Ishikawa (cell line): ENCODE data around the gene TEAD1.

Source experiments
- RAD21 ChIP-seq: IDR thresholded peaks from 2 replicates; pipeline ENCODE4 v1.6.1; 2012; ENCODE audit warnings: low read depth
- TAF1 ChIP-seq: IDR thresholded peaks from 2 replicates; pipeline ENCODE4 v1.6.1; 2012; ENCODE audit warnings: low read depth, mild to moderate bottlenecking
- TEAD4 ChIP-seq: IDR thresholded peaks from 2 replicates; pipeline ENCODE4 v1.6.1; 2012
- TF ChIP-seq, protein P1 (sequence below): IDR thresholded peaks from 2 replicates; pipeline ENCODE4 v1.6.1; 2012; ENCODE audit warnings: low read depth, mild to moderate bottlenecking

DNA sequence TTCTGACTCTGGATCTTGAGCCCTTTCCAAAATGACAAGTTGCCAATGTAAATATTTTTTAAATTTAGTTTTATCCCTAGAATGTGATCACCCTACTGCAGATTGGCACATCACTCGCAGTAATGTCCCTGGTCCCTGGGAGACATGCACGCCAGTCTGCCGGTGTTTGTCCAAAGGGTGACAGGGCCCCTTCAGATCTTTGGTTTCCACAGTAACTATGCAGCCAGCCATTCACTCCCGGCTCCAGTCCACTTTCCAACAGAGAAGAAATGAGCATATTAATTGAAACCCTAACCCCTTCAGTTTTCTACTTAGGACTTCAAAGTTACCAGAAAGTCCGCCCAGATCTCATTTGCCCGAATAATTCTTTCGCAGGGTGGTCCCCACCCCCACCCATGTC, 309.1 kb downstream of the TEAD1 start:
- no peak for TF ChIP-seq TAF1
- no peak for TF ChIP-seq RAD21
- TF ChIP-seq TEAD4 = no peak
- TF ChIP-seq, protein P1, sequence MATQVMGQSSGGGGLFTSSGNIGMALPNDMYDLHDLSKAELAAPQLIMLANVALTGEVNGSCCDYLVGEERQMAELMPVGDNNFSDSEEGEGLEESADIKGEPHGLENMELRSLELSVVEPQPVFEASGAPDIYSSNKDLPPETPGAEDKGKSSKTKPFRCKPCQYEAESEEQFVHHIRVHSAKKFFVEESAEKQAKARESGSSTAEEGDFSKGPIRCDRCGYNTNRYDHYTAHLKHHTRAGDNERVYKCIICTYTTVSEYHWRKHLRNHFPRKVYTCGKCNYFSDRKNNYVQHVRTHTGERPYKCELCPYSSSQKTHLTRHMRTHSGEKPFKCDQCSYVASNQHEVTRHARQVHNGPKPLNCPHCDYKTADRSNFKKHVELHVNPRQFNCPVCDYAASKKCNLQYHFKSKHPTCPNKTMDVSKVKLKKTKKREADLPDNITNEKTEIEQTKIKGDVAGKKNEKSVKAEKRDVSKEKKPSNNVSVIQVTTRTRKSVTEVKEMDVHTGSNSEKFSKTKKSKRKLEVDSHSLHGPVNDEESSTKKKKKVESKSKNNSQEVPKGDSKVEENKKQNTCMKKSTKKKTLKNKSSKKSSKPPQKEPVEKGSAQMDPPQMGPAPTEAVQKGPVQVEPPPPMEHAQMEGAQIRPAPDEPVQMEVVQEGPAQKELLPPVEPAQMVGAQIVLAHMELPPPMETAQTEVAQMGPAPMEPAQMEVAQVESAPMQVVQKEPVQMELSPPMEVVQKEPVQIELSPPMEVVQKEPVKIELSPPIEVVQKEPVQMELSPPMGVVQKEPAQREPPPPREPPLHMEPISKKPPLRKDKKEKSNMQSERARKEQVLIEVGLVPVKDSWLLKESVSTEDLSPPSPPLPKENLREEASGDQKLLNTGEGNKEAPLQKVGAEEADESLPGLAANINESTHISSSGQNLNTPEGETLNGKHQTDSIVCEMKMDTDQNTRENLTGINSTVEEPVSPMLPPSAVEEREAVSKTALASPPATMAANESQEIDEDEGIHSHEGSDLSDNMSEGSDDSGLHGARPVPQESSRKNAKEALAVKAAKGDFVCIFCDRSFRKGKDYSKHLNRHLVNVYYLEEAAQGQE = no peak
